ENCODE measurements around the gene SEC14L1. TPM values are rescaled to one million over a fixed set of nuclear protein-coding genes. Genes with fewer than 3 reads are reported as not detected.

Gene SEC14L1
- total and polyA plus RNA-seq, 2 of the 8 experiments (the other 6 are each of a cell fraction or from before 2014, with no cell fraction given), result 27.2 to 74.4 TPM

- no peak for TF ChIP-seq ATF2 (IDR thresholded peaks at IDR 0.05; ENCODE audit: low read length)
- TF ChIP-seq SP1 (IDR thresholded peaks at IDR 0.05; ENCODE audit: low read depth, low read length), result no peak
- TF ChIP-seq E2F6 (IDR thresholded peaks at IDR 0.05), result peak; percentile 93
- no peak for TF ChIP-seq RXRA (IDR thresholded peaks at IDR 0.05; ENCODE audit: insufficient read depth, low read depth, low read length)
- no peak for TF ChIP-seq KDM5A (IDR thresholded peaks at IDR 0.05; ENCODE audit: low read length)
- TF ChIP-seq GTF2F1 (IDR thresholded peaks at IDR 0.05; ENCODE audit: borderline replicate concordance, low read depth, low read length), result no peak
- 0 out of 2 replicates have a peak, but pooled peaks have one; percentile 21 for TF ChIP-seq JUND (IDR thresholded peaks at IDR 0.05; ENCODE audit: low read length)
- TF ChIP-seq EP300 (IDR thresholded peaks at IDR 0.05; ENCODE audit: borderline replicate concordance in 1 of 2, low read depth in 2 of 2, low read length in 2 of 2), result no peak
- peak; percentile 73 for TF ChIP-seq MAX (IDR thresholded peaks at IDR 0.05)
- no peak for TF ChIP-seq CHD1 (IDR thresholded peaks at IDR 0.05; ENCODE audit: low read depth, low read length)
- TF ChIP-seq TAF7 (optimal IDR thresholded peaks at IDR 0.05; ENCODE audit: borderline replicate concordance, low read depth, low read length), result peak; percentile 36
- TF ChIP-seq JUN (IDR thresholded peaks at IDR 0.05; ENCODE audit: low read depth, low read length), result no peak
- peak; percentile 88 for TF ChIP-seq CREB1 (IDR thresholded peaks at IDR 0.05)
- no peak for TF ChIP-seq KDM1A (IDR thresholded peaks at IDR 0.05; ENCODE audit: borderline replicate concordance, low read length)
- peak; percentile 58 for TF ChIP-seq KDM4A (IDR thresholded peaks at IDR 0.05; ENCODE audit: low read depth, low read length, severe bottlenecking)
- TF ChIP-seq HDAC6 (IDR thresholded peaks at IDR 0.05; ENCODE audit: low read depth, low read length), result no peak
- TF ChIP-seq SIX5 (IDR thresholded peaks at IDR 0.05; ENCODE audit: low read depth, low read length), result no peak
- TF ChIP-seq HDAC2 (IDR thresholded peaks at IDR 0.05; ENCODE audit: borderline replicate concordance in 1 of 2, low read depth in 2 of 2, low read length in 2 of 2), result no peak; a peak in 1 of 4 replicates
Measured at GRCh38 chr17:77140166-77140877, 447 bp upstream of the SEC14L1 start (continued).
